Liver (tissue), 9 donors: ENCODE data around the gene ARHGEF35. TPM values are rescaled to one million over a fixed set of nuclear protein-coding genes. Genes with fewer than 3 reads are reported as not detected.
"Not testable (repeated sequence)": the region's sequence is repeated elsewhere in the genome, so short reads cannot be mapped to it uniquely, and the experiment has no call there.

Experiments
- DNase-seq: peaks from one replicate; pipeline ENCODE4 v3.0.0-alpha.2; 2017; ENCODE audit warnings: low spot score
- H3K27ac ChIP-seq, 2 donors: one replicate each; pipeline ENCODE4 v1.7.0; 2013; ENCODE audit warnings: inconsistent platforms in 2 of 2, low read length in 2 of 2, control low read depth in 1 of 2, low read depth in 1 of 2, mild to moderate bottlenecking in 1 of 2
- H3K27me3 ChIP-seq, 4 donors: one replicate each; pipeline versions ENCODE4 v1.6.1 to v1.7.0; 2013; ENCODE audit warnings: low read length in 3 of 4, inconsistent platforms in 1 of 4, mild to moderate bottlenecking in 1 of 4, moderate library complexity in 1 of 4; ENCODE audit not compliant: control insufficient read depth in 4 of 4, insufficient read depth in 4 of 4
- H3K36me3 ChIP-seq, 4 donors: one replicate each; pipeline versions ENCODE4 v1.6.1 to v1.7.0; 2013; ENCODE audit warnings: low read length in 3 of 4, mild to moderate bottlenecking in 3 of 4, low read depth in 1 of 4, moderate library complexity in 1 of 4; ENCODE audit not compliant: control insufficient read depth in 4 of 4, insufficient read depth in 3 of 4
- H3K4me1 ChIP-seq, 4 donors: one replicate each; pipeline versions ENCODE4 v1.6.1 to v1.7.0; 2013; ENCODE audit warnings: low read length in 3 of 4, mild to moderate bottlenecking in 3 of 4, moderate library complexity in 1 of 4; ENCODE audit not compliant: control insufficient read depth in 4 of 4, insufficient read depth in 4 of 4
- H3K4me3 ChIP-seq, 3 donors: one replicate each; pipeline versions ENCODE4 v1.6.1 to v1.7.0; 2013; ENCODE audit warnings: low read length in 3 of 3, control low read depth in 1 of 3, low read depth in 1 of 3, mild to moderate bottlenecking in 1 of 3
- H3K9ac ChIP-seq, 2 donors: one replicate each; pipeline ENCODE4 v1.7.0; 2013; ENCODE audit warnings: low read length in 2 of 2, mild to moderate bottlenecking in 2 of 2, moderate library complexity in 2 of 2, control low read depth in 1 of 2, low read depth in 1 of 2
- H3K9me3 ChIP-seq, 4 donors: one replicate each; pipeline versions ENCODE4 v1.6.1 to v1.7.0; 2013; ENCODE audit warnings: low read length in 3 of 4; ENCODE audit not compliant: control insufficient read depth in 4 of 4
- WGBS: extraction: QIAGEN DNeasy Blood & Tissue Kit; methylation state at CpG from one replicate; pipeline ENCODE4 v1.1.7; 2013; 5-methylcytosine and 5-hydroxymethylcytosine counted together
- polyA plus RNA-seq, 2 donors: library from polyadenylated mRNA; stranded (reverse) in 1 of 2; unstranded in 1 of 2; fragments of 200-250 nt in 1 of 2; fragments of >200 nt in 1 of 2; fragmentation: Nextera tagmentation in 1 of 2; extraction: Ambion mirVana in 1 of 2; gene quantifications; one replicate each; pipeline versions ENCODE4 v1.2.1 to v1.2.3, GENCODE V29; 2013 to 2015
- total RNA-seq, 2 donors: library from RNA; depleted of rRNA; stranded (reverse); fragments of >200 nt; gene quantifications; one replicate each; pipeline ENCODE4 v1.2.3, GENCODE V29; 2014
- donor health status: healthy.
- donor health status: healthy.
- donor health status: healthy.
- donor health status: healthy.
- donor health status: healthy.

The ARHGEF35 gene
- total and polyA plus RNA-seq, 4 donors: 1.3 to 4.6 (median 3.1) TPM

- not testable (repeated sequence) for DNase-seq, H3K4me3 ChIP-seq, H3K27ac ChIP-seq, H3K36me3 ChIP-seq, H3K4me1 ChIP-seq, H3K27me3 ChIP-seq, H3K9ac ChIP-seq, H3K9me3 ChIP-seq
Measured at GRCh38 chr7:144223675-144224074, 28.0 kb upstream of the ARHGEF35 start.

GRCh38 chr7:144220531-144220930 is 24.9 kb upstream of the ARHGEF35 start:
- not testable (repeated sequence) for H3K9ac ChIP-seq, H3K4me3 ChIP-seq, H3K36me3 ChIP-seq, H3K9me3 ChIP-seq, H3K4me1 ChIP-seq, H3K27ac ChIP-seq, H3K27me3 ChIP-seq, DNase-seq

GRCh38 chr7:144219149-144219548 is 23.5 kb upstream of the ARHGEF35 start:
- H3K36me3 ChIP-seq, H3K9ac ChIP-seq, H3K9me3 ChIP-seq, H3K27me3 ChIP-seq, DNase-seq, H3K4me3 ChIP-seq, H3K4me1 ChIP-seq, H3K27ac ChIP-seq: not testable (repeated sequence)
- WGBS: no CpG with 5 or more reads among the region's 4 CpGs

- not testable (repeated sequence) for H3K9me3 ChIP-seq, DNase-seq
- 100% methylated on average over 1 of the region's 1 CpG for WGBS
Measured at GRCh38 chr7:144218581-144218980, 22.9 kb upstream of the ARHGEF35 start.

GRCh38 chr7:144217200-144217599 is 21.6 kb upstream of the ARHGEF35 start:
- H3K4me1 ChIP-seq, DNase-seq, H3K27ac ChIP-seq, H3K9ac ChIP-seq, H3K4me3 ChIP-seq, H3K27me3 ChIP-seq, H3K36me3 ChIP-seq, H3K9me3 ChIP-seq: not testable (repeated sequence)

More at GRCh38 chr7:144218581-144218980, 22.9 kb upstream of the ARHGEF35 start:
- H3K4me3 ChIP-seq, H3K36me3 ChIP-seq, H3K27me3 ChIP-seq, H3K4me1 ChIP-seq, H3K9ac ChIP-seq, H3K27ac ChIP-seq: not testable (repeated sequence)

GRCh38 chr7:144205306-144205705 is 9.7 kb upstream of the ARHGEF35 start:
- H3K36me3 ChIP-seq, H3K4me3 ChIP-seq, DNase-seq, H3K27me3 ChIP-seq, H3K9ac ChIP-seq, H3K9me3 ChIP-seq, H3K4me1 ChIP-seq, H3K27ac ChIP-seq: not testable (repeated sequence)
- no CpG with 5 or more reads among the region's 5 CpGs for WGBS

GRCh38 chr7:144203086-144203485 is 7.5 kb upstream of the ARHGEF35 start:
- not testable (repeated sequence) for H3K27me3 ChIP-seq, H3K9ac ChIP-seq, DNase-seq, H3K36me3 ChIP-seq, H3K27ac ChIP-seq, H3K4me3 ChIP-seq, H3K4me1 ChIP-seq, H3K9me3 ChIP-seq
- WGBS: no CpG with 5 or more reads among the region's 3 CpGs

- not testable (repeated sequence) for H3K9me3 ChIP-seq, H3K9ac ChIP-seq, H3K4me3 ChIP-seq, H3K27ac ChIP-seq, H3K27me3 ChIP-seq, H3K4me1 ChIP-seq, DNase-seq, H3K36me3 ChIP-seq
- WGBS: no CpG with 5 or more reads among the region's 1 CpG
Measured at GRCh38 chr7:144201978-144202377, 6.3 kb upstream of the ARHGEF35 start.

GRCh38 chr7:144198934-144199333 is 3.3 kb upstream of the ARHGEF35 start:
- H3K4me1 ChIP-seq, H3K27ac ChIP-seq, DNase-seq, H3K9me3 ChIP-seq, H3K4me3 ChIP-seq, H3K9ac ChIP-seq, H3K27me3 ChIP-seq, H3K36me3 ChIP-seq: not testable (repeated sequence)
- 86% methylated on average over 3 of the region's 4 CpGs for WGBS
